Activated T-cell treated with anti-CD3 and anti-CD28 coated beads, Interleukin-2, amount 50 U/mL, for 1 hour (primary cell): ENCODE measurements around the gene PSG5.
"Not testable (repeated sequence)": the region's sequence is repeated elsewhere in the genome, so short reads cannot be mapped to it uniquely, and the experiment has no call there.

Experiments used
- DNase-seq: peaks from one replicate; pipeline ENCODE4 v3.0.0-alpha.2; 2020

PSG5 gene

GRCh38 chr19:43181869-43182771 is 4.2 kb downstream of the PSG5 start:
- not testable (repeated sequence) for DNase-seq

GRCh38 chr19:43179569-43180147 is 6.7 kb downstream of the PSG5 start:
- not testable (repeated sequence) for DNase-seq

GRCh38 chr19:43178577-43178976 is 7.8 kb downstream of the PSG5 start:
- DNase-seq, result not testable (repeated sequence)

GRCh38 chr19:43165906-43166305 is 20.4 kb downstream of the PSG5 start:
- not testable (repeated sequence) for DNase-seq

- not testable (repeated sequence) for DNase-seq
Measured at GRCh38 chr19:43163135-43163534, 23.2 kb downstream of the PSG5 start.

GRCh38 chr19:43162261-43162660 is 24.1 kb downstream of the PSG5 start:
- not testable (repeated sequence) for DNase-seq

- DNase-seq, result no peak
Measured at GRCh38 chr19:43152214-43152613, 34.1 kb downstream of the PSG5 start.

- DNase-seq, result not testable (repeated sequence)
Measured at GRCh38 chr19:43149788-43150187, 36.5 kb downstream of the PSG5 start.

- DNase-seq, result no peak
Measured at GRCh38 chr19:43148233-43148632, 38.1 kb downstream of the PSG5 start.

GRCh38 chr19:43141763-43142162 is 44.6 kb downstream of the PSG5 start:
- DNase-seq, result not testable (repeated sequence)

GRCh38 chr19:43132696-43133095 is 53.6 kb downstream of the PSG5 start:
- DNase-seq, result no peak

GRCh38 chr19:43131281-43131842 is 55.0 kb downstream of the PSG5 start:
- not testable (repeated sequence) for DNase-seq

- DNase-seq, result not testable (repeated sequence)
Measured at GRCh38 chr19:43129197-43129596, 57.1 kb downstream of the PSG5 start.

GRCh38 chr19:43127336-43127735 is 59.0 kb downstream of the PSG5 start:
- not testable (repeated sequence) for DNase-seq

GRCh38 chr19:43126720-43127119 is 59.6 kb downstream of the PSG5 start:
- DNase-seq, result no peak

GRCh38 chr19:43124360-43124759 is 62.0 kb downstream of the PSG5 start:
- DNase-seq, result no peak

- DNase-seq, result not testable (repeated sequence)
Measured at GRCh38 chr19:43120433-43121026, 65.8 kb downstream of the PSG5 start.

GRCh38 chr19:43119526-43119925 is 66.8 kb downstream of the PSG5 start:
- DNase-seq, result not testable (repeated sequence)
